PC-3 (cell line): Measurements from ENCODE around the gene KCNQ1. TPM values are rescaled to one million over a fixed set of nuclear protein-coding genes. Genes with fewer than 3 reads are reported as not detected.

Source experiments
- ATAC-seq: fragments of 200-7000 bp; cut with Tn5 transposase; 2 replicates; pipeline ENCODE4 v1.9.1; 2020; ENCODE audit warnings: mild to moderate bottlenecking, moderate library complexity
- BruUV-seq: library from RNA; stranded (reverse); fragments of 400-500 nt; replicated peaks from 2 replicates; lab custom pipeline; 2021; lab: Mats Ljungman, UMichigan
- CTCF ChIA-PET: fragments of 300-600 bp; sonication (Branson Sonifier 250); formaldehyde crosslinking; loops from one replicate; lab custom pipeline; 2022; ENCODE audit warnings: antibody characterized with exemption; lab: Charles Lee
- POLR2A ChIA-PET: fragments of 300-600 bp; sonication (Branson Sonifier 250); formaldehyde crosslinking; loops from one replicate; lab custom pipeline; 2022; ENCODE audit warnings: antibody characterized with exemption; ENCODE audit not compliant: unreplicated experiment; lab: Charles Lee
- DNase-seq: peaks from one replicate; pipeline ENCODE4 v3.0.0-alpha.2; 2015
- H2AFZ ChIP-seq: fragments of 300-600 bp; sonication (generic); 2 replicates; pipeline ENCODE4 v1.6.0; 2016; ENCODE audit warnings: antibody characterized with exemption, low read length
- H3F3A ChIP-seq: fragments of 300-600 bp; sonication (generic); one replicate; pipeline ENCODE4 v1.6.0; 2017; ENCODE audit warnings: antibody characterized with exemption, low read length, control low read depth, mild to moderate bottlenecking; ENCODE audit not compliant: unreplicated experiment
- H3K27ac ChIP-seq: fragments of 300-600 bp; sonication (generic); 2 replicates; pipeline ENCODE4 v1.5.1; 2016; ENCODE audit warnings: mild to moderate bottlenecking, low read length
- H3K27me3 ChIP-seq: fragments of 300-600 bp; sonication (generic); 2 replicates; pipeline ENCODE4 v1.6.1; 2016; ENCODE audit warnings: low read length, mixed read lengths
- H3K36me3 ChIP-seq: fragments of 300-600 bp; sonication (generic); 2 replicates; pipeline ENCODE4 v1.6.1; 2016; ENCODE audit warnings: low read depth, mixed run types, low read length, mixed read lengths
- H3K4me1 ChIP-seq: fragments of 300-600 bp; sonication (generic); 2 replicates; pipeline ENCODE4 v1.5.1; 2016; ENCODE audit warnings: low read length; ENCODE audit not compliant: insufficient read depth
- H3K4me2 ChIP-seq: fragments of 300-600 bp; sonication (generic); 2 replicates; pipeline ENCODE4 v1.6.0; 2016; ENCODE audit warnings: low read length
- H3K4me3 ChIP-seq: fragments of 300-600 bp; sonication (generic); 2 replicates; pipeline ENCODE4 v1.5.1; 2016; ENCODE audit warnings: mild to moderate bottlenecking, low read length, mixed read lengths
- H3K79me2 ChIP-seq: fragments of 300-600 bp; sonication (generic); 2 replicates; pipeline ENCODE4 v1.6.1; 2017; ENCODE audit warnings: low read length, mixed read lengths
- H3K9ac ChIP-seq: fragments of 300-600 bp; sonication (generic); 2 replicates; pipeline ENCODE4 v1.6.0; 2016; ENCODE audit warnings: mild to moderate bottlenecking, low read length
- H3K9me2 ChIP-seq: fragments of 300-600 bp; sonication (generic); replicated peaks from 2 replicates; pipeline ENCODE4 v1.6.1; 2016; ENCODE audit warnings: mixed run types, low read length, mixed read lengths
- H3K9me3 ChIP-seq: fragments of 300-600 bp; sonication (generic); 2 replicates; pipeline ENCODE4 v1.6.1; 2016; ENCODE audit warnings: low read length, mixed read lengths
- H4K20me1 ChIP-seq: fragments of 300-600 bp; sonication (generic); 2 replicates; pipeline ENCODE4 v1.6.1; 2016; ENCODE audit warnings: low read length, mixed read lengths
- CTCF ChIP-seq: fragments of 300-600 bp; sonication (generic); conservative IDR thresholded peaks from 2 replicates; pipeline ENCODE4 v1.5.1; 2017; ENCODE audit warnings: antibody characterized with exemption, low read depth, mild to moderate bottlenecking, low read length
- EZH2 ChIP-seq: fragments of 300-600 bp; sonication (generic); IDR thresholded peaks from one replicate; pipeline ENCODE4 v1.6.1; 2017; ENCODE audit warnings: antibody characterized with exemption, mild to moderate bottlenecking, low read length; ENCODE audit not compliant: unreplicated experiment
- EZH2phosphoT487 ChIP-seq: fragments of 300-600 bp; sonication (generic); IDR thresholded peaks from 2 replicates; pipeline ENCODE4 v1.6.1; 2018; ENCODE audit warnings: mild to moderate bottlenecking, antibody characterized with exemption, low read length, borderline replicate concordance
- intact Hi-C: fragments of 100-400 bp; cut with micrococcal nuclease; formaldehyde crosslinking; loops from 2 replicates; pipeline ENCODE4 v1.9.0; 2023
- total RNA-seq: library from RNA; depleted of rRNA; stranded (reverse); fragments of >200 nt; gene quantifications from 2 replicates; pipeline ENCODE4 v1.2.3, GENCODE V29; 2014

KCNQ1 gene
- total RNA-seq, 1 experiment from 2014 or later, result 0.40 TPM

GRCh38 chr11:2708151-2708581, 263.4 kb downstream of the KCNQ1 start:
- H3K4me2 ChIP-seq, result no peak overlapping the region
- no peaks in the 10 kb centered on the region for H4K20me1 ChIP-seq
- H2AFZ ChIP-seq, result no peak overlapping the region
- peaks cover 17% of the 10 kb centered on the region; the same call in 1 of the 2 replicates for H3K27me3 ChIP-seq
- H3F3A ChIP-seq, result no peaks in the 10 kb centered on the region
- TF ChIP-seq EZH2phosphoT487, result no peak
- TF ChIP-seq CTCF, result no peak
- no peak for TF ChIP-seq EZH2
- DNase-seq, result no peak
- H3K79me2 ChIP-seq, result no peaks in the 10 kb centered on the region
- no peak overlapping the region for H3K9ac ChIP-seq
- no peak overlapping the region for H3K4me3 ChIP-seq
- ChIA-PET CTCF (no interaction called here), POLR2A (no interaction called here)
- intact Hi-C loops, result no loop called here
- H3K9me3 ChIP-seq, result no peaks in the 10 kb centered on the region
- no peak overlapping the region for H3K27ac ChIP-seq
- ATAC-seq, result no peak
- no peaks in the 10 kb centered on the region for H3K36me3 ChIP-seq
- BruUV-seq, result no TSS peak
- no peaks in the 10 kb centered on the region for H3K9me2 ChIP-seq
- H3K4me1 ChIP-seq, result no peaks in the 10 kb centered on the region

- no peaks in the 10 kb centered on the region for H3K9me2 ChIP-seq
- ATAC-seq (no peak), DNase-seq (no peak)
- peaks cover 17% of the 10 kb centered on the region; the same call in 1 of the 2 replicates for H3K27me3 ChIP-seq
- TF ChIP-seq CTCF, result no peak
- TF ChIP-seq EZH2, result no peak
- no peak for TF ChIP-seq EZH2phosphoT487
- no peaks in the 10 kb centered on the region for H3K4me1 ChIP-seq
- H3F3A ChIP-seq, result no peaks in the 10 kb centered on the region
- H2AFZ ChIP-seq, result no peak overlapping the region
- CTCF ChIA-PET, result no interaction called here
- H3K36me3 ChIP-seq, result no peaks in the 10 kb centered on the region
- BruUV-seq, result no TSS peak
- H4K20me1 ChIP-seq, result no peaks in the 10 kb centered on the region
- POLR2A ChIA-PET, result no interaction called here
- no peaks in the 10 kb centered on the region for H3K9me3 ChIP-seq
- H3K27ac ChIP-seq, result no peak overlapping the region
- H3K4me3 ChIP-seq, result no peak overlapping the region
- no peak overlapping the region for H3K4me2 ChIP-seq
- intact Hi-C loops, result no loop called here
- no peaks in the 10 kb centered on the region for H3K79me2 ChIP-seq
- H3K9ac ChIP-seq, result no peak overlapping the region
Observed at GRCh38 chr11:2708757-2709281, 264.0 kb downstream of the KCNQ1 start.

GRCh38 chr11:2709429-2709828, 264.6 kb downstream of the KCNQ1 start:
- H3K9me2 ChIP-seq, result no peaks in the 10 kb centered on the region
- H3K9ac ChIP-seq, result no peak overlapping the region
- no peaks in the 10 kb centered on the region for H3K36me3 ChIP-seq
- no TSS peak for BruUV-seq
- TF ChIP-seq EZH2phosphoT487 (no peak), CTCF (no peak), EZH2 (no peak)
- H4K20me1 ChIP-seq, result no peaks in the 10 kb centered on the region
- H3K4me1 ChIP-seq, result no peaks in the 10 kb centered on the region
- no peaks in the 10 kb centered on the region for H3F3A ChIP-seq
- H2AFZ ChIP-seq, result no peak overlapping the region
- ATAC-seq (no peak), DNase-seq (no peak)
- POLR2A ChIA-PET, result no interaction called here
- no peak overlapping the region for H3K27ac ChIP-seq
- no peaks in the 10 kb centered on the region for H3K79me2 ChIP-seq
- H3K4me2 ChIP-seq, result no peak overlapping the region
- no peaks in the 10 kb centered on the region for H3K9me3 ChIP-seq
- intact Hi-C loops, result no loop called here
- no peak overlapping the region for H3K4me3 ChIP-seq
- H3K27me3 ChIP-seq, result peaks cover 17% of the 10 kb centered on the region; the same call in 1 of the 2 replicates
- CTCF ChIA-PET, result no interaction called here
